Panc1 (cell line): ENCODE results near the gene DCAF5.

Experiments
- CTCF ChIP-seq: fragments of 450-650 bp; IDR thresholded peaks from 2 replicates; pipeline ENCODE4 v1.5.1; 2017; ENCODE audit warnings: mild to moderate bottlenecking
- POLR2AphosphoS5 ChIP-seq: IDR thresholded peaks from 2 replicates; pipeline ENCODE4 v1.6.1; 2012; ENCODE audit warnings: mild to moderate bottlenecking, low read depth, low read length, moderate library complexity
- REST ChIP-seq, 2 experiments: IDR thresholded peaks; 2 replicates each; pipeline ENCODE4 v1.6.1; 2011 to 2012; ENCODE audit warnings: low read depth in 2 of 2, control low read depth in 1 of 2, low read length in 1 of 2, mild to moderate bottlenecking in 1 of 2, moderate library complexity in 1 of 2; ENCODE audit not compliant: insufficient read depth in 1 of 2
- TCF7L2 ChIP-seq: IDR thresholded peaks from 2 replicates; pipeline ENCODE4 v1.6.1; 2011; ENCODE audit warnings: mild to moderate bottlenecking, low read depth, low read length, inconsistent platforms

- TF ChIP-seq TCF7L2, result no peak
- no peak for TF ChIP-seq CTCF
- TF ChIP-seq POLR2AphosphoS5, result no peak
- no peak for TF ChIP-seq REST (IDR thresholded peaks at IDR 0.05; ENCODE audit: insufficient read depth in 1 of 2, low read depth in 2 of 2, low read length in 1 of 2)
Observed at GRCh38 chr14:69137416-69137815, 15.5 kb downstream of the DCAF5 start.
